BJ (cell line): ENCODE results near the gene BICC1. TPM values are rescaled to one million over a fixed set of nuclear protein-coding genes. Genes with fewer than 3 reads are reported as not detected.

Experiments used
- CTCF ChIA-PET: fragments of 350-600 bp; formaldehyde crosslinking; extraction: SDS; loops from one replicate; lab custom pipeline; 2021; ENCODE audit warnings: antibody characterized with exemption, inconsistent platforms; lab: Yijun Ruan, JAX
- POLR2A ChIA-PET: fragments of 300-600 bp; sonication (Branson Sonifier 250); formaldehyde crosslinking; extraction: SDS; loops from one replicate; lab custom pipeline; 2021; ENCODE audit warnings: antibody characterized with exemption; lab: Charles Lee
- DNase-seq: peaks from one replicate; pipeline ENCODE4 v3.0.0-alpha.2; 2011; ENCODE audit warnings: low read depth
- H3K27me3 ChIP-seq: 2 replicates; pipeline ENCODE4 v1.6.0; 2011; ENCODE audit warnings: low read length; ENCODE audit not compliant: control insufficient read depth, insufficient read depth
- H3K36me3 ChIP-seq: 2 replicates; pipeline ENCODE4 v1.5.1; 2011; ENCODE audit warnings: low read length; ENCODE audit not compliant: control insufficient read depth, insufficient read depth
- H3K4me3 ChIP-seq: 2 replicates; pipeline ENCODE4 v1.5.1; 2011; ENCODE audit warnings: low read depth, mild to moderate bottlenecking, control low read depth, low read length
- CTCF ChIP-seq: IDR thresholded peaks from 2 replicates; pipeline ENCODE4 v1.5.1; 2011; ENCODE audit warnings: low read depth, mild to moderate bottlenecking, control low read depth, inconsistent platforms, low read length, moderate library complexity; ENCODE audit not compliant: insufficient read depth
- polyA plus RNA-seq: library from polyadenylated mRNA; depleted of rRNA; stranded (reverse); fragments of >200 nt; gene quantifications from 2 replicates; pipeline ENCODE4 v1.2.3, GENCODE V29; 2011

BICC1 gene
- polyA plus RNA-seq, 1 experiment: 27.0 TPM

GRCh38 chr10:58810751-58811150 lies 298.1 kb downstream of the BICC1 start:
- DNase-seq: no peak
- CTCF ChIA-PET: interaction anchor here (2.5 kb wide), 1 partner anchor 280 kb away, joined by 7 read pairs; no protein-coding TSS in a partner anchor
- Histone ChIP-seq H3K4me3 (no peak overlapping the region), H3K27me3 (no peaks in the 10 kb centered on the region), H3K36me3 (peaks cover 10% of the 10 kb centered on the region)
- no peak for TF ChIP-seq CTCF
- POLR2A ChIA-PET: no interaction called here

- H3K36me3 ChIP-seq: peaks cover 11% of the 10 kb centered on the region
- H3K4me3 ChIP-seq: no peak overlapping the region
- DNase-seq: no peak
- TF ChIP-seq CTCF: no peak
- POLR2A ChIA-PET: no interaction called here
- no peaks in the 10 kb centered on the region for H3K27me3 ChIP-seq
- CTCF ChIA-PET: no interaction called here
These were observed 300.9 kb downstream of the BICC1 start for GRCh38 chr10:58813573-58813972.

GRCh38 chr10:58817201-58817846 lies 304.7 kb downstream of the BICC1 start:
- no peak for TF ChIP-seq CTCF
- Histone ChIP-seq H3K36me3 (peaks cover 6% of the 10 kb centered on the region), H3K4me3 (no peak overlapping the region), H3K27me3 (no peaks in the 10 kb centered on the region)
- no peak for DNase-seq
- ChIA-PET POLR2A (no interaction called here), CTCF (interaction anchor here (1.7 kb wide), 1 partner anchor 135 kb away, joined by 5 read pairs; no protein-coding TSS in a partner anchor)

- CTCF ChIA-PET: interaction anchor here (0.7 kb wide), 1 partner anchor 133 kb away, joined by 4 read pairs; no protein-coding TSS in a partner anchor
- POLR2A ChIA-PET: no interaction called here
- Histone ChIP-seq H3K36me3 (peaks cover 6% of the 10 kb centered on the region), H3K27me3 (no peaks in the 10 kb centered on the region), H3K4me3 (no peak overlapping the region)
- TF ChIP-seq CTCF: no peak
- no peak for DNase-seq
These were observed 306.2 kb downstream of the BICC1 start for GRCh38 chr10:58818900-58819299.

- no peak for DNase-seq
- CTCF ChIA-PET: no interaction called here
- Histone ChIP-seq H3K4me3 (no peak overlapping the region), H3K27me3 (no peaks in the 10 kb centered on the region), H3K36me3 (peaks cover 6% of the 10 kb centered on the region)
- no peak for TF ChIP-seq CTCF
- POLR2A ChIA-PET: no interaction called here
These were observed 307.7 kb downstream of the BICC1 start for GRCh38 chr10:58820386-58820785.
